Vagina (tissue), 2 donors: ENCODE measurements around the gene TMEM54.

Experiments
- CTCF ChIP-seq, 3 experiments: fragments of 450-650 bp in 2 of 3; fragments of 200-600 bp in 1 of 3; sonication (generic) in 1 of 3; IDR thresholded peaks; one replicate each; pipeline ENCODE4 v1.5.1; 2017 to 2019; ENCODE audit warnings: antibody characterized with exemption in 3 of 3, mild to moderate bottlenecking in 2 of 3, moderate library complexity in 2 of 3
- POLR2A ChIP-seq, 2 donors: fragments of 450-650 bp; IDR thresholded peaks; one replicate each; pipeline ENCODE4 v1.6.1; 2017; ENCODE audit warnings: antibody characterized with exemption in 2 of 2, mild to moderate bottlenecking in 2 of 2, moderate library complexity in 2 of 2
- POLR2AphosphoS5 ChIP-seq, 2 donors: sonication (generic); formaldehyde crosslinking; IDR thresholded peaks; one replicate each; pipeline ENCODE4 v1.9.0; 2017; ENCODE audit warnings: antibody characterized with exemption in 2 of 2, mild to moderate bottlenecking in 2 of 2, low read depth in 1 of 2; ENCODE audit not compliant: insufficient read depth in 1 of 2

GRCh38 chr1:32867671-32868070 is 33.5 kb downstream of the TMEM54 start:
- TF ChIP-seq POLR2A (IDR thresholded peaks at IDR 0.05) (no peak), POLR2AphosphoS5 (IDR thresholded peaks at IDR 0.05; ENCODE audit: insufficient read depth in 1 of 2, low read depth in 1 of 2) (no peak), CTCF (IDR thresholded peaks at IDR 0.05) (no peak)
